ENCODE data around the gene DPP10. TPM values are rescaled to one million over a fixed set of nuclear protein-coding genes. Genes with fewer than 3 reads are reported as not detected.

Gene DPP10
- total RNA-seq, 1 donor from 2014 or later, result 2.1 TPM

DNA sequence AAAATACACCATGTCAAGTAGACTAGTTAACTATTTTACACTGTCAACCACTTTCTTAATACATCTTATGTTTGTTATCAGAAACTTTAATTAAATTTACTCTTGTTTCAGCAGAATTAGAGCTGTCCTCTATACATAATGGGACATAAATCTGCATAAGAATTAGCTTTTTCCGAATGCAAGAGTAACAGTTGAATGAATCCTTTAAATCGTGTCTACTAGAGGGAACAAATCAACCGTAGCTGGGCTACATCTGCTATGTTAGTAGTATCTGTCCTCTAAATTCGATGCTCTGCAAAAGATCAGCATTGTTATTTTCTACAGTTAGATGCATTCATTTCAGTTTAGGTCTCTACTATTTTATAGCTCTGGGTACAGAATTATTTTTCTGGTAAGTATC, 1090.6 kb downstream of the DPP10 start:
- H3K4me3 Mint-ChIP-seq, result no peak overlapping the region
- no peaks in the 10 kb centered on the region for H3K27me3 Mint-ChIP-seq (ENCODE audit: low read depth)
- no peak overlapping the region for H3K27ac Mint-ChIP-seq (ENCODE audit: unreplicated experiment)
- peaks cover 4% of the 10 kb centered on the region for H3K9me3 Mint-ChIP-seq
- no peaks in the 10 kb centered on the region for H3K36me3 Mint-ChIP-seq (ENCODE audit: low read depth)
- H3K4me1 Mint-ChIP-seq, result peaks cover 7% of the 10 kb centered on the region
- DNase-seq (ENCODE audit: low read depth, low spot score), result no peak
- TF ChIP-seq, protein P1, sequence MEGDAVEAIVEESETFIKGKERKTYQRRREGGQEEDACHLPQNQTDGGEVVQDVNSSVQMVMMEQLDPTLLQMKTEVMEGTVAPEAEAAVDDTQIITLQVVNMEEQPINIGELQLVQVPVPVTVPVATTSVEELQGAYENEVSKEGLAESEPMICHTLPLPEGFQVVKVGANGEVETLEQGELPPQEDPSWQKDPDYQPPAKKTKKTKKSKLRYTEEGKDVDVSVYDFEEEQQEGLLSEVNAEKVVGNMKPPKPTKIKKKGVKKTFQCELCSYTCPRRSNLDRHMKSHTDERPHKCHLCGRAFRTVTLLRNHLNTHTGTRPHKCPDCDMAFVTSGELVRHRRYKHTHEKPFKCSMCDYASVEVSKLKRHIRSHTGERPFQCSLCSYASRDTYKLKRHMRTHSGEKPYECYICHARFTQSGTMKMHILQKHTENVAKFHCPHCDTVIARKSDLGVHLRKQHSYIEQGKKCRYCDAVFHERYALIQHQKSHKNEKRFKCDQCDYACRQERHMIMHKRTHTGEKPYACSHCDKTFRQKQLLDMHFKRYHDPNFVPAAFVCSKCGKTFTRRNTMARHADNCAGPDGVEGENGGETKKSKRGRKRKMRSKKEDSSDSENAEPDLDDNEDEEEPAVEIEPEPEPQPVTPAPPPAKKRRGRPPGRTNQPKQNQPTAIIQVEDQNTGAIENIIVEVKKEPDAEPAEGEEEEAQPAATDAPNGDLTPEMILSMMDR (conservative IDR thresholded peaks at IDR 0.05), result no peak

DNA sequence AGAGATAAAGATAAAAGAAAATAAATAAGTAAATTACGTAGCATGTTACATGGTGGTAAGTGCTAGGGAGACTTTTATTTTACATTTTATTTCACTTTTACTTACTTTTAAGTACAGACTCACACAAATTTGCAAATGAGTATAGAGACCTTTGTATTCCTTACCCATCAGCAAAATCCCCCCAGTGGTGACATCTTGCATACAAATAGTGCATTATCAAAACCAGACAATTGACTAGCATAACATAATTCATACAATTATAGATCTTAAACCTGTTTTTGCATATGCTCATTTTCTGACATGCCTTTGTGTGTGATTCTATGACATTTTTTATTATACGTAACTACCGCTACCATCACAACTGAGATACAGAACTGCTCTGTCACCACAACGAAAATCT, 1099.4 kb downstream of the DPP10 start:
- H3K27me3 Mint-ChIP-seq (ENCODE audit: low read depth), result no peaks in the 10 kb centered on the region
- TF ChIP-seq, protein P1 (conservative IDR thresholded peaks at IDR 0.05), result no peak
- DNase-seq (ENCODE audit: low read depth, low spot score), result no peak
- no peak overlapping the region for H3K4me3 Mint-ChIP-seq
- no peaks in the 10 kb centered on the region for H3K36me3 Mint-ChIP-seq (ENCODE audit: low read depth)
- no peak overlapping the region for H3K27ac Mint-ChIP-seq (ENCODE audit: unreplicated experiment)
- no peaks in the 10 kb centered on the region for H3K4me1 Mint-ChIP-seq
- H3K9me3 Mint-ChIP-seq, result peaks cover 3% of the 10 kb centered on the region

DNA sequence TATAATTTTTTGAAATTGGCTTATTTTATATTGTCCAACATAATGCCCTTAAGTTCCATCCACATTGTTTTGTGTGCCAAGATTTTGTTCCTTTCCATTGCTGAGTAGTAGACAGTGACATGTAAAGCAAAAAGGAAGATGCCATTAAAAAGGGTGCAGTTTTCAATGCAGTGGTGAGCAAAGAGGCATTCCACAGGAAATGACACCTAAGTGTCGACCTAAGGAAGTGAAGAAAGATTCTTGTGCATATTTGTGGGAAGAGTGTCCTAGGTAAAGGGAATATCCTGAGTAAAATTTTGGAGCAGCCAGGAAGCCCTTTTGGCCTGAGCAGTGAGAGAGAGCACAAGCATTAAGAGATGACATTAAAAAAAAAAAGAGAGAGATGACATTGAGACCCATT, 1099.9 kb downstream of the DPP10 start:
- Mint-ChIP-seq H3K27me3 (ENCODE audit: low read depth) (no peaks in the 10 kb centered on the region), H3K27ac (ENCODE audit: unreplicated experiment) (no peak overlapping the region), H3K4me1 (no peaks in the 10 kb centered on the region), H3K36me3 (ENCODE audit: low read depth) (no peaks in the 10 kb centered on the region), H3K4me3 (no peak overlapping the region), H3K9me3 (peaks cover 3% of the 10 kb centered on the region)
- TF ChIP-seq, protein P1 (conservative IDR thresholded peaks at IDR 0.05), result no peak
- DNase-seq (ENCODE audit: low read depth, low spot score), result no peak

DNA sequence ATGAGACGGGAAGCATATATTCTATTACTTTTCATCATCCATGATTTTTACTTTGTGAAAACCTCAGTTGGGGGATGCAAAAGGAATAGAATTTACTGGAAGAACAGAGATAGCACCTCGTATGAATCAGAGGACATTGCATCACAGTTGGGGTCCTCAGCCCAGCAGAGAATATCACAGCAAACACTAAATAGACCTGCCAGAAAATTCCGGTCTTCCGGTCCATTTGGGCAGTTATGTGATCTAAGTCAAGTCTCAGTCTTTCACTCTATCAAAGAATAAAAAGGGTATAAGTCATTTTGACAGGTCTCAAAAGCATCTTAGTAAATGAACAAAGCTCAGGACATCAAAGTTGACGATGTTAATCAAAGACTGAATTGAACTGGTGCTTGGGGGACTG, 1100.6 kb downstream of the DPP10 start:
- Mint-ChIP-seq H3K27me3 (ENCODE audit: low read depth) (no peaks in the 10 kb centered on the region), H3K9me3 (peaks cover 3% of the 10 kb centered on the region), H3K4me1 (no peaks in the 10 kb centered on the region), H3K4me3 (no peak overlapping the region), H3K27ac (ENCODE audit: unreplicated experiment) (no peak overlapping the region), H3K36me3 (ENCODE audit: low read depth) (no peaks in the 10 kb centered on the region)
- DNase-seq (ENCODE audit: low read depth, low spot score), result no peak
- TF ChIP-seq, protein P1 (conservative IDR thresholded peaks at IDR 0.05), result no peak

DNA sequence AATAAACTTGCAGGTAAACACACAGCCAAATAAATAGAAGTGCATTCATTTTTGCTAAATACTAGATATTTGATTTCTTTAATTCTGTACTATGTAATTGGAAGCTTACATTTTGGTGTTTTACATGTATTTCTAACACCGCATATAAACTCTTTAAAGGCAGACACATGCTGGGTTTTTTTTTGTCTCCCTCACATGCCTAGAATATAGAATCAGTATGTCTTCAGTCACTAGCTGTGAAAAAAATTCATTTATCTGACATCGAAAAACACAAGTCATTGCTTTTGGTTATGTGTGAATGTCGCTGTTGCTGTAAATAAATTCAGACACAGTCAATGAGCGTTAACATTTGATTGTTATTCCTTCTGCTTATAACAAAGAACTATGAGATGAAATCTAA, 1101.0 kb downstream of the DPP10 start:
- H3K4me1 Mint-ChIP-seq, result no peaks in the 10 kb centered on the region
- peaks cover 3% of the 10 kb centered on the region for H3K9me3 Mint-ChIP-seq
- H3K27me3 Mint-ChIP-seq (ENCODE audit: low read depth), result no peaks in the 10 kb centered on the region
- no peak overlapping the region for H3K27ac Mint-ChIP-seq (ENCODE audit: unreplicated experiment)
- no peak overlapping the region for H3K4me3 Mint-ChIP-seq
- TF ChIP-seq, protein P1 (conservative IDR thresholded peaks at IDR 0.05), result no peak
- no peak for DNase-seq (ENCODE audit: low read depth, low spot score)
- no peaks in the 10 kb centered on the region for H3K36me3 Mint-ChIP-seq (ENCODE audit: low read depth)
